ENCODE measurements around the gene TSPAN8. TPM values are rescaled to one million over a fixed set of nuclear protein-coding genes. Genes with fewer than 3 reads are reported as not detected.
"Not testable (repeated sequence)": the region's sequence is repeated elsewhere in the genome, so short reads cannot be mapped to it uniquely, and the experiment has no call there.

The TSPAN8 gene
- not detected in 2 replicates for total RNA-seq

DNA sequence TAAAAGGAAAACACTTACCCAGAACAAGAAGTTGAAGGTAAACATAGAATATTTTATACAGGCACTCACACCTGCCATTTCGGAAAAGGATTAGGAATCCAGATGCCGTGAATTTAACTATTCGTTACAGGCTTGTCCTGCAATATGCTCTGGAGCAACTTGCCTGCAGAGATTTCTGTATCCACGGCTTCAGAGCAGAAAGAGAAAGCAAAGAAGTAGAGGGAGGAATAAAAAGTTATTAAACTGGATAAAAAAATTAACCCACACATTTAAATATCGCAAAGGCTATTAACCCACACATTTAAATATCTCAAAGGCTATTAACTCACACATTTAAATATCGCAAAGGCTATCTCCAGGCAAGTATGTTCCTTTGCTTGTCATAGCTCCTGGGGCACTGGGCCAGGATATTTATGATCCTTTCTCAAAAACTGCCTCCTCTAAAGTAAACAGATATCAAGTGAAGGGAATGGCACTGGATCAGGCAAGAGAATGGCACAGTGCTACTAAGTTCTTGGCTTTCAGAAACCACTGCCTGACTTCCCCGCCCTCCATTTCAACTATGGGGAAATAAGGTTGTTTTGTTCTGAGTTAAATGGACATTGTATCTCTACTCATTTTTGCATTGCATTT lies at the start of gene TSPAN8:
TSPAN8 (minus strand) TSS at position 399 of the 633 bp plus-strand sequence; CDS start at position 78, 321 bp downstream.
- DNase-seq (ENCODE audit: extremely low read depth, low read depth, low spot score) = no peak

DNA sequence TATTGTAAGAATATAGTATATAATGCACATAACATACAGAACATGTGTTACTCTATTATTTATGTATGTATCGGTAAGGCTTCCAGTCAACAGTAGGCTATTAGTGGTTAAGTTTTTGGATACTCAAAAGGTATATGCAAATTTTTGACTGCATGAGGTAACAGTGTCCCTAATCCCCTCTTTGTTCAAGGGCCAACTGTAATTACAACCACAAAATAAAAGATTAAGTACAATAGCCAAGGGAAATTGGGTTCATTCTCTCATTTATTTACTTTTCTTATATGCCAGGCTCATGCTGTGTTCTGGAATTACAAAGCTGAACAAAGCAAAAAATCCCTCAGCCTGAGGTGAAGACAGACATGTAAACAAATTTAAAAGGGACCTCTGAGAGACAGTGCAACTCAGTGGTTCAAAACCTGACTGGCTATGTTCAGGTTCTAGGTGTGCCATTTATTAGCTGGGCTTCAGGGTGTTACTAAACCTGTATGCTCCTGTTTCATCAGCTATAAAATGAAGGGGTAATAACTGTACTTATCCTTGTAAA lies 43.4 kb upstream of the TSPAN8 start:
- DNase-seq (ENCODE audit: extremely low read depth, low read depth, low spot score) = no peak

DNA sequence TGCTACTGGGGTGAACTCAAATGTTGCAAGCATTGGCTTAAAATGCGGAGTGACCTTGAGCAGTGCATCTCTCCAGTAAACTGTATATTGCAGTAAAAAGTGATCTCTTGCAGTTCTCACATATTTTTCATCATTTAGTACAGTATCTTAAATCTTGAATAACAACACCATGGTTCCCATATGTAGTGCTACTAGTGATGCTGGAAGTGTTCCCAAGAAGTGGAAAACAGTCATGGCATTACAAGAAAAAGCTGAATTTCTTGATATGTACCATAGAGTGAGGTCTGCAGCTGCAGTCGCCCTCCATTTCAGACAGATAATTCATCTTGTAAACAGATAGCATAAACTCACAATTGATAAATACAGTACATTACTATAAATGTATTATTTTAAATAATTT lies 42.9 kb upstream of the TSPAN8 start:
- no peak for DNase-seq (ENCODE audit: extremely low read depth, low read depth, low spot score)

DNA sequence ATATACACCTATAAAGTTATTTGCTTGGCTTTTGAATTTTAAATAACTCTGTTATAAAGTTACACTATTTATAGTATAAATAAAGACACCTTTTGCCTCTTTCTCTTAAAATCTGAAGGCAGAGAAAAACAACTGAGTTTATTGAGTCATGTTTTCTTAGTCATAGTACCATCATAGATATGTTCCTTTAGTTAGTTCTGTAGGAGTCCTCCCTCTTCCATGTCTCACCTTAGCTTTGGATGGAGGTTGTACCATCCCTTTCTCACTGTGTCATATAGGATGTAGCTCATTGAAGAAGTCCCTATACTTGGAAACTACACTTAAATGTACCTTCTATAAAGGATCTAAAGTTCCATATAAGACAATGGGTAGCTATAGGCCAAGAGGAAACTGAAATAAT lies 39.7 kb upstream of the TSPAN8 start:
- DNase-seq (ENCODE audit: extremely low read depth, low read depth, low spot score) = no peak

DNA sequence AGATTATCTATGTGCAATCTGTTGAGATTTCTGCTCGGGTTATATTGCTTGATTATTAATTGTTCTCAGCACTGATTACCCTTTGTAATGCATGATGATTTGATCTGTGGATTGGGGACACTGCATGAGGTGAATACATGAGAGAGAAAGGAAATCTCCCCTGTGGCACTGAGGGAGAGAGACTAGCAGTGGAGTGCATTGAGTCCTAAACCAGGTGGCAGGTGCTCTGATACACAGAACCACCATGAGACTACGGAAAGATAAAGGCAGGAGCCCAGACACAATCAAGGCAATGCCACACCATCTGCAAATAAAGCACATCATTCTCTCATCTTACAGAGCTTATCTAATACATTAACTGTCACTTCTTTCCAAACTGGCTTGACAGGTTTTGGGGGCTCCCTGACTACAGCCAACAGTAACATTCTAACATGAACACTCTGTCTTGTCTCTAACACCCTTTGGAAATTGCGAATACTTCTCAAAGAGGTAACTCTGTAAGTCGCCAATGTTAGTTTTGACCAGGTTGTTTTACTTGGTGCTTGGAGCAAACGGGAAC lies 37.6 kb upstream of the TSPAN8 start:
- no peak for DNase-seq (ENCODE audit: extremely low read depth, low read depth, low spot score)

- no peak for DNase-seq (ENCODE audit: extremely low read depth, low read depth, low spot score)
Measured at GRCh38 chr12:71194657-71195056, 36.9 kb upstream of the TSPAN8 start.

GRCh38 chr12:71193041-71193440 lies 35.2 kb upstream of the TSPAN8 start:
- DNase-seq (ENCODE audit: extremely low read depth, low read depth, low spot score) = no peak

- no peak for DNase-seq (ENCODE audit: extremely low read depth, low read depth, low spot score)
Measured at GRCh38 chr12:71191509-71192196, 33.9 kb upstream of the TSPAN8 start.

DNA sequence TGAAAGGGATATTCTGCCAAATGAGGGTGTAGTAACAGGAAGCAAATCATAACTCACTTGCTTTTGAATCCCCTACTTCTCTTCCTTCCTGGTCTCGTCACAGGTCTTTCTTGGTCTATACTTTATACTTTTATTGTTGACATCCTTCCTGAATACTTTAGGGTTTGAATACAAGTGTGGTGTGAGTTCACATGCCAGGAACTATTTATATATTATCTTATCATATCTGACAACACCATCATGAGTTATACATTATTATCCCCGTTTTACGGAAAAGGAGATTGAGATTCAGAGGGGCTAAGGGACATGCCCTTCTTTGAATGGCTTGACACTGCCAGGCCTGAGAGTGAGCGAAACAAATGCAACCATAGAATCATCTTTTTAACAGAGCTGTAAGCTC lies 33.0 kb upstream of the TSPAN8 start:
- DNase-seq (ENCODE audit: extremely low read depth, low read depth, low spot score) = no peak

DNA sequence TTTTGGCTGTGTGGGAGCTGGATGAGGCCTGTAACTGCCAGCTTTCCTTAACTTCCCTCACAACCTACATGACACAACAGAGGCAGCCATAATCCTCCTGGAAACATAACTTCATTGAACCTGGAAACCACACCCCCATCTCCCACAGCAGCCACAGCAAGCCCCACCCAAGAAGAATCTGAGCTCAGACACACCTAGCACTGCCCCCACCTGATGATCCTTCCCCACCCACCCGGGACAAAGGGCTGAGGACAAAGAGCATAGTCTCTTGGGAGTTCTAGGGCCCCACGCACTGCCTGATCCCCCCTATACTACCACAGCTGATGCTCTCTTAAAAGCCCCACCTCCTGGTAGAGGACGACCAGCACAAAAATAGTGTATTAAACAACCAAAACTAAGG lies 29.6 kb upstream of the TSPAN8 start:
- no peak for DNase-seq (ENCODE audit: extremely low read depth, low read depth, low spot score)

- no peak for DNase-seq (ENCODE audit: extremely low read depth, low read depth, low spot score)
Measured at GRCh38 chr12:71186571-71187288, 28.9 kb upstream of the TSPAN8 start.

DNA sequence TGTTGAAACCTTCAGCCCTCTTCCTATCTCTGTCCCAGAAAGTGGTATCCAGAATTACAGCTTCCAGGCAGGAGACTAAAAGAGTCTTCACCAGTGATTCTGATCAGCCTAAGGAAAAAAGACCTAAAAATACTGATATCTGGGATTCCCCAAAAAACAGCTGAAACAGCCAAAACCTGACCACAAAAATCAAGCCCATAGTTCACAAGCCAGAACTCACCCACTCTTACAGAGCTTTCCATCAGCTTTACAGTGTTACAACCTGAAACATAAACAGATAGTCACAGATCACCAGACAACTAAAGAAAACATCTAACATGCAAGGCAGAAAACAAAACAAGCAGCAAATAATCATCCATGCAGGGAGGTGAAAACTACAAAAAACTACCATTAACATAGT lies 26.0 kb upstream of the TSPAN8 start:
- no peak for DNase-seq (ENCODE audit: extremely low read depth, low read depth, low spot score)

GRCh38 chr12:71183018-71183417 lies 25.2 kb upstream of the TSPAN8 start:
- no peak for DNase-seq (ENCODE audit: extremely low read depth, low read depth, low spot score)

GRCh38 chr12:71178162-71178561 lies 20.4 kb upstream of the TSPAN8 start:
- DNase-seq (ENCODE audit: extremely low read depth, low read depth, low spot score) = no peak

DNA sequence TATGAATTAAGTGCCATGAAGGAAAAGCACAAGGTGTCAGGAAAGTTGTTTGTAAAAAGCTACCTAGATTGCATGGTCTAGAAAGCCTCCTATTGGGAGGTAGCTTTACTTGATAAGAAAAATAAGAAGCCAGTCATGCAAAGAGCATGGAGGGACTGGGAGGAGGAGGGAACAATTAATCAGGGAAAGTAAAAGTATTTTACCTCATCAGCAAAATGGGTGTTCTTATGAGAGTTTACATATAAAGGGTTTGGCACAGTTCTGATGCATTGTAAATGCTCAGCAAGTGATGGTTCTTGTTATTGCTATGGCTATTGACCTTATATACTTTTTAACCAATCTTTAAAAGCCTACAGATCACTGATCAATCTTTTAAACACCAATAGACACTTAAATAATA lies 17.0 kb upstream of the TSPAN8 start:
- no peak for DNase-seq (ENCODE audit: extremely low read depth, low read depth, low spot score)

- DNase-seq (ENCODE audit: extremely low read depth, low read depth, low spot score) = no peak
Measured at GRCh38 chr12:71174146-71174545, 16.3 kb upstream of the TSPAN8 start.

GRCh38 chr12:71170456-71170855 lies 12.7 kb upstream of the TSPAN8 start:
- no peak for DNase-seq (ENCODE audit: extremely low read depth, low read depth, low spot score)

GRCh38 chr12:71169286-71169685 lies 11.5 kb upstream of the TSPAN8 start:
- DNase-seq (ENCODE audit: extremely low read depth, low read depth, low spot score) = no peak

DNA sequence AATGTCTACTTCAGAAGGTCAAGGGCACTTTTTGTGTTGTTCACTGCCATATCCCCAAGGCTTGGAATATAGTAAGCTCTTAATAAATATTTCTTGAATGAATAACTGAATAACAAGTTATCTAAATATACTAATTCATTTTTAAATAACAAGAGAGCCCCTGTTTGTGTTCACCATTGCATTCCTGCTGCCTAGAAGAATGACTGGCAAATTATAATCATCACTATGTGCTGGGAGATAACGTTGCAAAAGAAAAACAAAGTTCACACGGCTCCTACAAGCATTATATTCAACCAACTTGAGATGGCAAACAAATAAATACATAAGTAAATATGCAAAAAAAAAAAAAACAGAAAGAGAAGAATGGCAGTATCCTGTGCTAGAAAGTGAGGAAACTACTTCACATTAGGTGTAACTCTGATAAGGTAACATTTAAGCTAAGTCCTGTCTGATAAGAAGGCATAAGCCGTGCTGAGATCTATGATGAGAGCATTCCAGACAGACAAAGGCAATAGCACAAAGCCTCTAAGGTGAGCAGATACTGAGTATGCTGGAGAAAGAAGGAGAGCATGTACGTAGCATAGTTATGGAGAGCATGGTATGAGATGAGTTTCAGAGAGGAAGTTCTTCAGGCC lies 9.2 kb upstream of the TSPAN8 start:
- DNase-seq (ENCODE audit: extremely low read depth, low read depth, low spot score) = no peak

DNA sequence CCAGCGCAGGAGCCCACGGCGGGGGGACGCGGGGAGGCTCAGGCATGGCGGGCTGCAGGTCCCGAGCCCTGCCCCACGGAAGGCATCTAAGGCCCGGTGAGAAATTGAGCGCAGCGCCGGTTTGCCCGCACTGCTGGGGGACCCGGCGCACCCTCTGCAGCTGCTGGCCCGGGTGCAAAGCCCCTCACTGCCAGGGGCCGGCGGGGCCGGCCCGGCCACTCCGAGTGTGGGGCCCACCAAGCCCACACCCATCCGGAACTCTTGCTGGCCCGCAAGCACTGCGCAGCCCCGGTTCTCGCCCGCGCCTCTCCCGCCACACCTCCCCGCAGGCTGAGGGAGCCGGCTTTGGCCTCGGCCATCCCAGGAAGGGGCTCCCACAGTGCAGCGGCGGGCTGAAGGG lies 8.5 kb upstream of the TSPAN8 start:
- DNase-seq (ENCODE audit: extremely low read depth, low read depth, low spot score) = no peak

DNA sequence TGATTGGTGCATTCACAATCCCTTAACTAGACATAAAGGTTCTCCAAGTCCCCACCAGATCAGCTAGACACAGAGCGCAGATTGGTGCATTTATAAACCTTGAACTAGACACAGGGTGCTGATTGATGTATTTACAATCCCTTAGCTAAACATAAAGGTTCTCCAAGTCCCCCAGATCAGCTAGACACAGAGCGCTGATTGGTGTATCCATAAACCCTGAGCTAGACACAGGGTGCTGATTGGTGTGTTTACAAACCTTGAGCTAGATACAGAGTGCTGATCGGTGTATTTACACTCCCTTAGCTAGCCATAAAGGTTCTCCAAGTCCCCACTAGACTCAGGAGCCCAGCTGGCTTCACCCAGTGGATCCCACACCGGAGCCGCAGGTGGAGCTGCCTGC lies 8.0 kb upstream of the TSPAN8 start:
- DNase-seq (ENCODE audit: extremely low read depth, low read depth, low spot score) = not testable (repeated sequence)

All from glomerular endothelial cell (primary cell).